Posterior cingulate gyrus (tissue), 11 donors: ENCODE measurements around the gene PARVB.
"Not testable (repeated sequence)": the region's sequence is repeated elsewhere in the genome, so short reads cannot be mapped to it uniquely, and the experiment has no call there.

Experiments
- DNase-seq, 10 donors: peaks; one replicate each; pipeline versions ENCODE4 v3.0.0 to v3.0.0-alpha.2; 2020 to 2021; ENCODE audit warnings: mixed read lengths in 3 of 10
- intact Hi-C: fragments of 100-400 bp; cut with DNase I; formaldehyde crosslinking; loops from one replicate; pipeline ENCODE4 v1.15.1; 2023

PARVB gene

DNA sequence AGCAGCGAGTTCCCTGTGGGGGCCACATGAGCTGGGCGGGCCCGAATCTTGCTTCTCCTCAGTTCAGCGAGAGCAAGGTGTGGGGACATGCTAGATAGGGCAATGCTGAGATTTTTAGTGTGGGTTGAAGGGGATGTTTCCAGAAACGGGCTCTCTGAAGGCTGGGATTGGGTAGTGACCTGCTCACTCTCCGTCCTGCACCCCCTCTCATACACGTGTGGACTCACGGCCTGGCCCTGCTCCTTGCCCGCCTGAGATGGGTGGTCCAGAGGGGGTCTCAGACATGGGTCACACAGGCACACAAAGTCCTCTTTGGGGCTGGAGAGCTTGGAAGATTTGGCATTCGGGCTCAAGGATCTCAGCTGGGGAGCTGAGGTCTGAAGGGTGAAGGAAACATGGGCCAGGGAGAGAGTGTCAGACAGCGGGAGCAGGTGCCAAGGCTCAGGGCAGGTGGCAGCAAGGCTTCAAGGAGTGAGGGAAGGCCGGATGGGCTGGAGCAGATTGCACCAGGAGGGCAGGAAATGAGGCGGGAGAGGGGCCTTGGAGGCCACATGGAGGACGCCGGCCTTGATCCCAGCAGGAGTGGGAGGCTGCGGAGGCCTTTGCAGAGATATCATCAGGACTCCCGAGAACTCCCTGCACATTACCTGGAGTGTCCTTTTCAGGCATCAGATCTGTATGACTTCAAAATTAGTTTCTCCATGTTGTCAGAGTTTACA lies 74.1 kb downstream of the PARVB start:
- intact Hi-C loops: no loop called here
- DNase-seq: peak in 5 of 10 donors; percentile 1 to 58 (median 47)

DNA sequence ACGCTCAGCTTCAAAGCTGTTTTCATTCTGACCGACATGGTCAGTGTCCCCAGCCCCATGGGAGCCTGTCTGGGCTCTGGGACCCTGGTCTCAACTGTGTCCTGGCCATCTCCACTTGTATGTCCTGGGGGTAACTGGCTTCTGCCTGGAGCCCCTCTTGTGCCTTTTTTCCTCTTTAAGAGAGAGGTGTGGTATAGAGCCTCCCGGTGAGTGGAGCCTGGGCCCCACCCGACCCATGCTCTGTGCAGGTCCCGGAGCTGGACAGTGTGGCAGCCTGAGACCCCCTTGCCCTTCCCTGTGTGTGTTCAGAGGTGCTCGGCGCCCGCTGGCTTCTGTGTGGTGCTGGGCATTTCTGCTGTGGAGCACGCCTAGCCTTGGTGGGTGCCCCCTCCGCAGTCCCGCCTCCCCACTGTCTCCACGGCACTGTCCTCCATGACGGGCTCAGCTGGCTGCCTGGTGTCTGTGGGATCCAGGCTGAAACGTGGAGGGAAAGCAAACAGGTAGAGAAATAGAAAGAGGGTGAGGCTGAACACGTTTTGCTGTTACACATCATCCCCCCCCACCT lies 74.9 kb downstream of the PARVB start:
- peak in 4 of 10 donors; percentile 20 to 77 (median 56) for DNase-seq
- intact Hi-C loops: no loop called here

DNA sequence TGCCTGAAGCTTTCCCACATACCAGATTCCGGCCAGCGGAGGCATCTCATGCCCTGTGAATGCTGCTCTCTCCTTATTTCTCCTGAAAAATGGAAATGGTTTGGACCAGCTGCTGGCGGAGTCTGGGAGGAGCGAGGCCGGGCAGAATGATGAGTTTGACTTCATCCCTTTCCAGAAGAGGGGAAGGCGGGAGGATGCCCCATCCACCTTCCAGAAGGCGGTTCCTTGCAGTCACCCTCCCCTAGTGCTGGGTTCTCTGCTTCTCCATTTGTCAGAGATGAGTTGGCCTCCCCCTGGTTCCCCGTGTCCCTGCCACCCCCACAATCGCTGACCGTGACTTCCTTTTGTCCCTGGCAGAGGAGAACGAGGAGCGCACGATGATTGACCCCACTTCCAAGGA lies 75.6 kb downstream of the PARVB start:
- intact Hi-C loops: no loop called here
- DNase-seq: peak in 3 of 10 donors; percentile 10 to 47 (median 39)

DNA sequence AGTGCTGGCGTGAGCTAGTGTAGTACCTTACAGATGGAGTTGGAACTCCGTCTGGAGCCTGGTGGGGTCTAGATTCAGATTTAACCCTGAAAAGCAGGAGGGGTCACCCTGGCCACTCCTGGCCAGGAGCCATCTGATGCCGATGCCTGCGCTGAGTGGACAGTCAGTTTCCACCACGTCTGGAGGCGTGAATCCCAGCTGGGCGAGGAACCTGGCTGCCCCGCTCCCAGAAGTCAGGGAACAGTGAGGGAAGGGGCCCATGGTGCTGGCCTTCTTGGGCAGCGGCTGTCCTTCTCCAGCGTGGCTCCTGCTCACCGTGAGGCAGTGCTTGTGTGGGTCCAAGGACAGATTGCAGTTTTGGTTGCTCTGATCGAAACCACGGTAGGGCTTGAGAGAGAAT lies 76.3 kb downstream of the PARVB start:
- intact Hi-C loops: no loop called here
- peak in 4 of 10 donors; percentile 16 to 75 (median 44) for DNase-seq

DNA sequence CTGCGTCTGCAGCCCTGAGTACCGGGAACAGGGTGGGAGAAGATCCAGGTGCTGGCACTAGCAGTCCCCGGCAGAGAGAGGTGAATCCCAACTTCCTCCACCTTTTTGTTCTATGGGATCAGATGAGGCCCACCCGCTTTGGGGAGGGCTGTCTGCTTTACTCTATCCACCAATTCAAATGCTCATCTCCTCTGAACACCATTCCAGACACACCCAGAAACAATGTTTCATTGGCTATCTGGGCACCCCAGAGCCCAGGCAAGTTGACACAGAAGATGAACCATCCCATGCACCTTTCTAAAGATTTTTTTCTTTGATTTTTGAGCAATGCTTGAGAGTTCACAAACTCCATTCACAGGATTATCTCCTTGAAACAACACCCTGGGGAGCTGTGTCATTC lies 78.0 kb downstream of the PARVB start:
- peak in 2 of 10 donors; percentile 4 to 17 for DNase-seq
- intact Hi-C loops: no loop called here

DNA sequence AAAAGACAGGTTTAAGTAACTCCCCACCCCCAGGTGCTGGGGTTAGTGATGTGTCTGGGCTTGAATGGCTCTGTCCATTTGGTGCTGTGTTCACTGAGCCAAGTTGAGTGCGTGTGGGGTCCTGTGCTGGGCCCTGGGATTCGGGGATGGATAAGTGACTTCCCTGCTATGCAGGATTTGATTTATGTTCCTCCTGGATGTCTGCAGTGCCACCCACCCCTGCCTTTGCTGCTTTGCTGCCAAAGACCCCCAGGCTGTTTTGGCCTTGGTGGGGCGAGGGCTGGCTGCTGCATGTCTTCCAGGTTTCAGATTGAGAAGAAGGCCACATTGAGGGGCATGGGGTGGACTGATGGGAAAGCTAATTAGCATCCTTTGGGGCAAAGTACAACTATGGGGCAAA lies 78.8 kb downstream of the PARVB start:
- intact Hi-C loops: no loop called here
- DNase-seq: peak in 3 of 10 donors; percentile 15 to 46 (median 26)

DNA sequence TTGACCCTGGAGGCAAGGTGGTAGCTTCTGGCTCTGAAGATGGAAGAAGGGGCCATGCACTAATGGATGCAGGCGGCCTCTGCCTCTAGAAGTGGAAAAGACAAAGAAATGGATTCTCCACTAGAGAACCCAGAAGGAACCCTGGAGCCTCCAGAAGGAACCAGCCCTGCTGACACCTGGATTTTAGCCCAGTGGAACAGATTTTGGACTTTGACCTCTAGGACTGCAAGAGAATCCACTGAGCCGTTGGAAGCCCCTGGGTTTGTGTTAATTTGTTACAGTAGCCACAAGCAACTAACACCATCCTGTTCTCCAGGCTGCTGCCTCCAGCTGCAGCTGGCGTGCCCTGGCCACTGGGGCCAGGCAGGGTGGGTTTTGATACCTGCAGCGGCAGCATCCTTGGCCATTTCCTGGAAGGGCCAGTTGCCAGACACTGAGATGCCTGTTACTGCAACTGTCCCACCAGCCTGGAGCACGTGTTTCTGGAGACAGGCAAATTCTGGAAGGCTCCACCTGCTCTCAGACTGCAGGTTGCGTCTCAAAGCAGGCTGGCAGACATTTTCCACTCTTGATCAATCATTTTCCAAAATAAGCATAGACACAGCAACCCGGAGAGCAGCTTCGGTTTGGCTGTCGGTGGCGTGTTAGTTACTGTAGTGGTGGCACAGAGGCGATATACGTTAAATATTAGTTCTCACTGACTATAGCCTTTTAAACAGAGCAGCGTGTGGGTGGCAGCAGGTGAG lies 79.8 kb downstream of the PARVB start:
- peak in 3 of 10 donors; percentile 13 to 35 (median 24) for DNase-seq
- intact Hi-C loops: no loop called here

GRCh38 chr22:44107340-44107739 lies 83.2 kb downstream of the PARVB start:
- intact Hi-C loops: no loop called here
- peak in 1 of 10 donors; percentile 26 for DNase-seq

- peak in 1 of 10 donors; percentile 61 for DNase-seq
- intact Hi-C loops: no loop called here
These were observed 84.0 kb downstream of the PARVB start for GRCh38 chr22:44108076-44108475.

DNA sequence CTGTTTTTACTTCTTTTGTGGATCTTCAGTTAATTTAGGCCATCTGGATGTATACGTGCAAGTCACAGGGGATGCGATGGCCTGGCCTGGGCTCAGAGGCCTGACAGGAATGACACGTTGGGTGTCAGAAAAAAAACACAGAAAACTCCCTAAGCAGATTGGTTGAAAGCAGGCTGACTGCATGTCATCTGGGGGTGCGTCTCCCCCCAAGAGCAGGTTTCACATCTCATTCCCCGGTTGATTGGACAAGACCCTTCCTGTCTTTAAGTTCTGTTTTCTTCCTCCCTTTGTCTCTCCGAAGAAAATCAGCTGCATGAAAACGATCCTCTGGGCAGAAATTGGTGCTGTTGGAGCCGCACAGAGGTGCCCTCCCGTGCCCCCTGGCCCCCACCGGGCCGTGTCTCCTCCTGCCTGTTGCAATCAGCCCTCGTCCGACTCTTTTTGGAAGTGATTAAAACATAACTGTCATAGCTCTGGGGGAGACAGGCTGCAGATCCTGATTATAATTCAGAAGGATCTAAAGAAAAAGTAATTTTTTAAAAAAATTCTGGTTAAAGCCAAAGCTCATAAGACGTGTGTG lies 84.8 kb downstream of the PARVB start:
- DNase-seq: peak in 1 of 10 donors; percentile 54
- intact Hi-C loops: no loop called here

DNA sequence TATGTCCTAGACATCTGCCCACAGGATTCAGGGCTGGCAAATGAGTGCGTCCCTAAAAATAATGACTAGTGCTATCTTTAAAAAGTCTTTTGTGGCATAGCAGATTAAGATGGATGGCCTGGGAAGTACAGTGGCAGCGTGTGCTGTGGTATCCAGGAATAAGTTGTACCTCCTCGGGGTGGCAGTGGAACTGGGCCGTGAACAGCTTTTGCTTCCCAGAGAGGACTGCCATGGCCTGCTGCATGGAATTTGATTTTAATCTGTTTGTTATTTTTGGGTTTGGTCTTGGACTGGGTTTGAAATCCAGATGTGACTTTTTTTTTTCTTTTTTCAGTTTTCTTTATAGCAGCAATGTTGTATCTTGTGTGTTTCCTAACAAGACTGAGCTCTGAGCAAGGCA lies 85.3 kb downstream of the PARVB start:
- DNase-seq: peak in 1 of 10 donors; percentile 59
- intact Hi-C loops: no loop called here

- intact Hi-C loops: not testable (repeated sequence)
- DNase-seq: peak in 1 of 10 donors; percentile 74
These were observed 86.6 kb downstream of the PARVB start for GRCh38 chr22:44110656-44111055.

DNA sequence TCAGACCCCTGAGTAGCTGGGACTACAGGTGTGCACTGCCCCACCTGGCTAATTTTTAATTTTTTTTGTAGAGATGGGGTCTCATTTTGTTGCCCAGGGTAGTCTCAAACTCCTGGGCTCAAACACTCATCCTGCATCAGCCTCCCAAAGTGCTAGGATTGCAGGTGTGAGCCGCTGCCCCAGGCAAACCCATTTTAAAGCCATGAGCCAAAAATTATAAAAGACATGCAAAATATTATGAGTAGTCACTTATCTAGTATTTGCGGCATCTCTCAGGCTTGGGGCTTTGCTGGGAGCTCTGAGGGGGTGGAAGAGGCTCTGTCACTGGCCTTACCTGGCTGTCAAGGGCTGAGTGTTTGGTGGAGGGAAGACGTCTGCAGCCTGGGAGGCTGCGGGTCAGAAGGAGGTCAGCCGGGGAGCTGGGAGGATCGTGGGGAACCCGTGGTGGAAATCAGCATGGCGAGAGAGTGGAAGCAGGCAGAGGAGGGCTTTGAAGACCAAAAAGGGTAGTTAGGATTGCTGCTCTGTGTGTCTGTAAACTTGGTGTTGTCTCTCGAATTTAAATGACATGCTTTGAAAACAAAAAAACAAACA lies 87.6 kb downstream of the PARVB start:
- peak in 2 of 10 donors; percentile 26 to 61 for DNase-seq

DNA sequence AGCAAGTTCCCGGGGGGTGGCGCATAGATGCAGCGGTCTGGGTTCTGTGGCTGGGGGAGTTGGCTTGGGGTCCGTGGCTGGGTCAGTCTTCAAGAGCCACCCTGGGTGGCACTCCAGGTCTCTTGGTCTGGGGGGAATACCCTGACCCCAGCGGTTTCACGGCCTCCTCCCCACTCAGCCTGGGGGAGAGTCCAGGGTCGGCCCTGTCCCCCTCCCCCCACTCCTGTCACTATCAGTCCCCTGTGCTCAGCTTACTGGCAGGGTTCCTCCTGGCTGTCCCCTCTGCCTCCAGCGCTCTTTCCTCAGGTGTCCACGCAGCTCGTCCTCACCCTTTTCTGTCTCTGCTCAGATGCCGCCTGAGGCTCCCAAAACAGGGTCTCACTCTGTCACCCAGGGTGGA lies 88.1 kb downstream of the PARVB start:
- intact Hi-C loops: no loop called here
- peak in 2 of 10 donors; percentile 18 to 30 for DNase-seq

More for the DNA sequence above, 87.6 kb downstream of the PARVB start:
- intact Hi-C loops: no loop called here

GRCh38 chr22:44116331-44116730 lies 92.2 kb downstream of the PARVB start:
- peak in 2 of 10 donors; percentile 39 to 53 for DNase-seq
- intact Hi-C loops: no loop called here

DNA sequence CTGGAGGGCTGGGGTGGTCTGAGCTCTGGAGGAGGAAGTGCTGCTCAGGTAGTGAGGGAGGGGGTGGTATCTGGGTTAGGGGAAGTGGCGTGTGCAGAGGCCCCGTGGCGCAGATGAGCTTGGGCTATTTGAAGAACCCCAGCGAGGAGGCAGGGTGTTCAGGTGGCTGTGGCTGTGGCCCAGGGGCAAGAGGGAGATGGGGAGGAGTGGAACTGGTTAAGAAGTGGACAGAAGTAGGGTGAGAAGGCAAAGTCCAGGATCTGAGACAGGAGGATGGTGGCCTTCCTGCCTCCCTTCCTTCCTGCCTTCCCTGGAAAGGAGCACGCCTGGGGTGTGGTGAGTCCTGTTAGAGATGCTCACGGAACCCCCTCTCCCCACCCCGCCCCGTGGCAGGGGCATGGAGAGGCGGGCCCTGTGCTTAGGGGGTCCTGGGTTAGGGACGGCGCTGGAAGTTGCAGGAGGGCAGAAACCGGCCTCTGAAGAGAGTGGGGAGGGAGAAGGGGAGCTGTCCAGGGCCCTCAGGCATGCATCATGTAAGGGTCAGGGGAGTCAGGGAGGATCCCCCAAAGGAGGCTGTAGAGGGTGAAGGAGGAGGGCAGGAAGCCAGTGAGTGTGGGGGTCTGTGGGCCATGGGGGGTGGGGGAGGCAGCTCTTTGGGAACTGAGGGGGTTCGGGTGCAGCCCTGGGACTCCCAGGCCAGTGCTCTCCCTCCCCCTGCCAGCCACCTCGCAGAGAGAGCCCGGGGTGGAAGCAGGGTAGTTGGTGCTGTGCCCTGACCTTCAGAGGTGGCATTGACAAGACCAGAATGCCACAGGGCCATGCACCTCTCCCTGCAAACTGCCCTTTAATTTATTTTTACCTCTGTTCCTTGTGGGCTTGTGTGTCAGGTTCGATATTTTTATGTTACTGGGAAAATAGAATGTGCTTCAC lies 92.9 kb downstream of the PARVB start:
- intact Hi-C loops: no loop called here

GRCh38 chr22:44117746-44118145 lies 93.6 kb downstream of the PARVB start:
- intact Hi-C loops: no loop called here

More for the DNA sequence above, 92.9 kb downstream of the PARVB start:
- peak in 2 of 10 donors; percentile 69 to 73 for DNase-seq

GRCh38 chr22:44118645-44119315 lies 94.7 kb downstream of the PARVB start:
- DNase-seq: peak in 2 of 10 donors; percentile 47 to 69
- intact Hi-C loops: no loop called here

More at GRCh38 chr22:44117746-44118145, 93.6 kb downstream of the PARVB start:
- no peak for DNase-seq
